GM12878 (cell line): ENCODE results near the gene TATDN3. TPM values are rescaled to one million over a fixed set of nuclear protein-coding genes. Genes with fewer than 3 reads are reported as not detected.

ENCODE experiments used
- ATAC-seq: fragments of 200-7000 bp; cut with Tn5 transposase; 3 replicates; pipeline ENCODE4 v1.9.1; 2020; ENCODE audit warnings: mild to moderate bottlenecking, moderate library complexity
- BruUV-seq: library from RNA; stranded (reverse); fragments of 400-500 nt; replicated peaks from 2 replicates; lab custom pipeline; 2021; lab: Mats Ljungman, UMichigan
- CTCF ChIA-PET: fragments of 300-600 bp; sonication (Branson Sonifier 250); formaldehyde crosslinking; extraction: SDS; loops from one replicate; lab custom pipeline; 2021; ENCODE audit warnings: inconsistent platforms; lab: Yijun Ruan, JAX
- POLR2A ChIA-PET: fragments of 350-600 bp; formaldehyde crosslinking; extraction: SDS; loops from one replicate; lab custom pipeline; 2021; ENCODE audit warnings: inconsistent platforms; lab: Charles Lee
- RAD21 ChIA-PET: fragments of 300-600 bp; sonication (Branson Sonifier 250); formaldehyde crosslinking; loops from one replicate; lab custom pipeline; 2023; ENCODE audit warnings: antibody characterized with exemption; ENCODE audit not compliant: unreplicated experiment; lab: Charles Lee
- SMC1A ChIA-PET: fragments of 300-600 bp; sonication (Branson Sonifier 250); formaldehyde crosslinking; loops from one replicate; lab custom pipeline; 2023; ENCODE audit not compliant: unreplicated experiment, uncharacterized antibody; lab: Charles Lee
- DNase-seq: peaks from one replicate; pipeline ENCODE4 v3.0.0-alpha.2; 2011; ENCODE audit warnings: low read depth, low spot score
- FAIRE-seq: peaks from 3 replicates; lab custom pipeline; 2011; peaks lifted over from hg19 to GRCh38; lab: Jason Lieb, UNC
- H2AFZ ChIP-seq: 2 replicates; pipeline ENCODE4 v1.6.0; 2011; ENCODE audit warnings: low read depth, low read length, control low read depth; ENCODE audit not compliant: control insufficient read depth
- H3K27ac ChIP-seq: 2 replicates; pipeline ENCODE4 v1.5.1; 2011; ENCODE audit warnings: control low read depth; ENCODE audit not compliant: control insufficient read depth, insufficient read depth
- H3K27me3 ChIP-seq, 2 experiments: replicated peaks in 1 of 2; 2 replicates each; pipeline versions ENCODE4 v1.6.0 to v1.6.1; 2011; ENCODE audit warnings: low read length in 1 of 2; ENCODE audit not compliant: control insufficient read depth in 2 of 2, insufficient read depth in 2 of 2
- H3K36me3 ChIP-seq, 2 experiments: 2 replicates each; pipeline ENCODE4 v1.5.1; 2011; ENCODE audit warnings: low read length in 1 of 2; ENCODE audit not compliant: control insufficient read depth in 2 of 2, insufficient read depth in 2 of 2
- H3K4me1 ChIP-seq: 2 replicates; pipeline ENCODE4 v1.6.1; 2011; ENCODE audit warnings: mild to moderate bottlenecking, low read length, moderate library complexity, mixed read lengths; ENCODE audit not compliant: control insufficient read depth, insufficient read depth
- H3K4me2 ChIP-seq: 2 replicates; pipeline ENCODE4 v1.6.0; 2011; ENCODE audit warnings: control low read depth; ENCODE audit not compliant: control insufficient read depth, insufficient read depth
- H3K4me3 ChIP-seq: fragments of 200-600 bp; sonication (generic); 2 replicates; pipeline ENCODE4 v1.5.1; 2016
- H3K79me2 ChIP-seq: 2 replicates; pipeline ENCODE4 v1.6.0; 2011; ENCODE audit warnings: low read length; ENCODE audit not compliant: control insufficient read depth, insufficient read depth
- H3K9ac ChIP-seq: 2 replicates; pipeline ENCODE4 v1.8.0; 2011; ENCODE audit warnings: low read length, control low read depth, mixed read lengths; ENCODE audit not compliant: control insufficient read depth, insufficient read depth
- H3K9me3 ChIP-seq: replicated peaks from 3 replicates; pipeline ENCODE4 v1.5.1; 2011; ENCODE audit warnings: mild to moderate bottlenecking, low read length; ENCODE audit not compliant: control insufficient read depth, insufficient read depth
- H4K20me1 ChIP-seq: 2 replicates; pipeline ENCODE4 v1.6.0; 2011; ENCODE audit not compliant: control insufficient read depth, insufficient read depth
- ELK1 ChIP-seq: IDR thresholded peaks from 2 replicates; pipeline ENCODE4 v1.6.1; 2012; ENCODE audit warnings: low read depth, low read length, improper control_type of control experiment
- HDAC6 ChIP-seq: fragments of 200-600 bp; sonication (generic); IDR thresholded peaks from one replicate; pipeline ENCODE4 v1.8.0; 2017; ENCODE audit warnings: antibody characterized with exemption; ENCODE audit not compliant: unreplicated experiment
- IKZF2 ChIP-seq, 2 experiments: fragments of 450-650 bp; IDR thresholded peaks; 2 replicates each; pipeline ENCODE4 v1.6.1; 2017; ENCODE audit warnings: mild to moderate bottlenecking in 2 of 2, moderate library complexity in 2 of 2
- JUND ChIP-seq: IDR thresholded peaks from 2 replicates; pipeline ENCODE4 v1.6.1; 2012; ENCODE audit warnings: low read depth, mild to moderate bottlenecking, low read length, improper control_type of control experiment, moderate library complexity
- MEF2B ChIP-seq: fragments of 450-650 bp; IDR thresholded peaks from 2 replicates; pipeline ENCODE4 v1.6.1; 2018; ENCODE audit warnings: mild to moderate bottlenecking, moderate library complexity; ENCODE audit not compliant: partially characterized antibody, poor library complexity, severe bottlenecking
- NR2C1 ChIP-seq: fragments of 450-650 bp; IDR thresholded peaks from 2 replicates; pipeline ENCODE4 v1.6.1; 2017; ENCODE audit warnings: antibody characterized with exemption, mild to moderate bottlenecking, moderate library complexity
- NR2C2 ChIP-seq: IDR thresholded peaks from 2 replicates; pipeline ENCODE4 v1.6.1; 2011; ENCODE audit warnings: borderline replicate concordance, low read depth; ENCODE audit not compliant: control insufficient read depth, insufficient read length
- RFX5 ChIP-seq: IDR thresholded peaks from 2 replicates; pipeline ENCODE4 v1.6.1; 2011; ENCODE audit warnings: low read depth, low read length, improper control_type of control experiment
- SIX5 ChIP-seq: IDR thresholded peaks from 2 replicates; pipeline ENCODE4 v1.6.1; 2011; ENCODE audit warnings: mild to moderate bottlenecking, low read depth, low read length, moderate library complexity; ENCODE audit not compliant: severe bottlenecking
- SMAD1 ChIP-seq: fragments of 450-650 bp; IDR thresholded peaks from 2 replicates; pipeline ENCODE4 v1.6.1; 2018; ENCODE audit warnings: mild to moderate bottlenecking, low read depth; ENCODE audit not compliant: partially characterized antibody
- SREBF1 ChIP-seq: IDR thresholded peaks from 2 replicates; pipeline ENCODE4 v1.6.1; 2012; ENCODE audit warnings: mild to moderate bottlenecking, low read length
- STAT1 ChIP-seq: fragments of 450-650 bp; conservative IDR thresholded peaks from 2 replicates; pipeline ENCODE4 v1.6.1; 2014; ENCODE audit warnings: antibody characterized with exemption, mild to moderate bottlenecking
- SUZ12 ChIP-seq: fragments of 200-600 bp; sonication (generic); IDR thresholded peaks from one replicate; pipeline ENCODE4 v1.6.1; 2018; ENCODE audit warnings: antibody characterized with exemption, mild to moderate bottlenecking; ENCODE audit not compliant: unreplicated experiment
- ZBTB33 ChIP-seq: fragments of 450-650 bp; IDR thresholded peaks from 2 replicates; pipeline ENCODE4 v1.6.1; 2017; ENCODE audit warnings: mild to moderate bottlenecking
- ZSCAN29 ChIP-seq: fragments of 450-650 bp; IDR thresholded peaks from 2 replicates; pipeline ENCODE4 v1.6.1; 2017; ENCODE audit warnings: mild to moderate bottlenecking, moderate library complexity
- WGBS: methylation state at CpG from one replicate; pipeline ENCODE4 v1.1.6; 2016; ENCODE audit warnings: low lambda C conversion rate; ENCODE audit not compliant: insufficient replicate concordance, insufficient coverage; ENCODE audit errors: missing lambda C conversion rate; 5-methylcytosine and 5-hydroxymethylcytosine counted together
- in situ Hi-C: fragments of 300-500 bp; cut with MboI; formaldehyde crosslinking; loops from 9 replicates; pipeline ENCODE4 v1.14.3; 2018; ENCODE audit warnings: mixed read lengths
- intact Hi-C: fragments of 100-400 bp; cut with micrococcal nuclease; formaldehyde crosslinking; loops from one replicate; pipeline ENCODE4 v1.14.2; 2022; ENCODE audit not compliant: unreplicated experiment
- polyA plus RNA-seq, 11 experiments: library from polyadenylated mRNA; depleted of rRNA in 4 of 11; unstranded in 6 of 11; stranded (reverse) in 5 of 11; fragments of >200 nt; fragmentation: Nextera tagmentation in 4 of 11; fragmentation: Illumina TruSeq in 1 of 11; extraction: Ambion mirVana in 4 of 11; extraction: Trizol in 1 of 11; gene quantifications; 1 replicate in 1 of 11; 2 replicates in 10 of 11; pipeline versions ENCODE4 v1.2.1 to v1.2.3, GENCODE V29; 2011 to 2016; ENCODE audit warnings: inconsistent platforms in 2 of 11, missing spikeins in 2 of 11, low read depth in 1 of 11
- total RNA-seq, 4 experiments: library from RNA; depleted of rRNA in 3 of 4; stranded (reverse); fragments of >200 nt in 3 of 4; fragmentation: Illumina TruSeq in 1 of 4; extraction: Trizol in 1 of 4; gene quantifications; 2 replicates each; pipeline versions ENCODE4 v1.2.1 to v1.2.3, GENCODE V29; 2013 to 2021

TATDN3 gene
- total and polyA plus RNA-seq, 10 of the 15 experiments (the other 5 are each of a cell fraction or from before 2014, with no cell fraction given): 15.5 to 40.0 (median 22.7) TPM

- intact Hi-C loops: no loop called here
- no peak for ATAC-seq
- Histone ChIP-seq H2AFZ (no peak within 1 kb of the TSS), H3K4me3 (no peak within 1 kb of the TSS), H3K27me3 (no peaks in the 10 kb centered on the region), H3K4me2 (no peak within 1 kb of the TSS), H3K9me3 (no peaks in the 10 kb centered on the region; the same call in 2 of the 3 replicates), H4K20me1 (no peaks in the 10 kb centered on the region), H3K4me1 (no peaks in the 10 kb centered on the region), H3K27ac (no peak within 1 kb of the TSS), H3K79me2 (no peaks in the 10 kb centered on the region), H3K36me3 (no peaks in the 10 kb centered on the region), H3K9ac (no peak within 1 kb of the TSS)
- in situ Hi-C loops: no loop called here
- DNase-seq: no peak
- no peak for TF ChIP-seq ELK1
- CTCF ChIA-PET: interaction anchor here (1.2 to 1.3 kb wide), 2 partner anchors 16 to 18 kb away, joined by 3 to 4 read pairs; no protein-coding TSS in a partner anchor
- RAD21 ChIA-PET: no interaction called here
- 92% methylated on average over 4 of the region's 4 CpGs for WGBS
- no peak for FAIRE-seq
- SMC1A ChIA-PET: interaction anchor here (0.7 to 2.0 kb wide), 2 partner anchors 10 to 33 kb away, joined by 3 to 7 read pairs; no protein-coding TSS in a partner anchor
- POLR2A ChIA-PET: interaction anchor here (1.4 kb wide), 1 partner anchor 10 kb away, joined by 4 read pairs; the partner anchor contains the start of gene FLVCR1
- no TSS peak for BruUV-seq
Measured at GRCh38 chr1:212847549-212847948, 55.9 kb downstream of the TATDN3 start, which contains the start of gene SPATA45. SPATA45 (minus strand) TSS chr1:212847649; CDS start chr1:212836149, 11,500 bp downstream.

- RAD21 ChIA-PET: no interaction called here
- intact Hi-C loops: no loop called here
- TF ChIP-seq STAT1 (no peak), SIX5 (no peak), NR2C1 (no peak), ZSCAN29 (no peak), IKZF2 (IDR thresholded peaks at IDR 0.05) (no peak), SMAD1 (no peak), MEF2B (no peak), NR2C2 (no peak), ZBTB33 (no peak), JUND (no peak), SREBF1 (no peak), SUZ12 (no peak), RFX5 (no peak), HDAC6 (no peak)
Measured at GRCh38 chr1:212852105-212852688, 60.5 kb downstream of the TATDN3 start.

More at GRCh38 chr1:212852105-212852688, 60.5 kb downstream of the TATDN3 start:
- POLR2A ChIA-PET: no interaction called here
- no peaks in the 10 kb centered on the region for H3K27me3 ChIP-seq
- H3K9ac ChIP-seq: no peak overlapping the region
- peaks cover 7% of the 10 kb centered on the region for H3K79me2 ChIP-seq
- in situ Hi-C loops: no loop called here
- 97% methylated on average over 5 of the region's 5 CpGs for WGBS
- H2AFZ ChIP-seq: no peak overlapping the region
- H3K4me2 ChIP-seq: no peak overlapping the region
- no peaks in the 10 kb centered on the region for H3K36me3 ChIP-seq
- BruUV-seq: no TSS peak
- SMC1A ChIA-PET: no interaction called here
- no peaks in the 10 kb centered on the region for H4K20me1 ChIP-seq
- ATAC-seq (no peak), DNase-seq (no peak), FAIRE-seq (no peak)
- H3K27ac ChIP-seq: no peak overlapping the region
- CTCF ChIA-PET: no interaction called here
- H3K9me3 ChIP-seq: no peaks in the 10 kb centered on the region
- peaks cover 6% of the 10 kb centered on the region for H3K4me1 ChIP-seq
- no peak overlapping the region for H3K4me3 ChIP-seq
